Measurements from ENCODE around the gene C16orf82.

Gene C16orf82

GRCh38 chr16:27111486-27111885, 44.8 kb downstream of the C16orf82 start:
- Histone ChIP-seq H3K4me1 (ENCODE audit: insufficient read depth, low read length) (peaks cover 16% of the 10 kb centered on the region), H3K27ac (ENCODE audit: low read length) (no peak overlapping the region), H3K4me3 (ENCODE audit: low read depth in 1 of 2, low read length in 2 of 2) (no peak overlapping the region), H3K9ac (ENCODE audit: low read depth, low read length) (no peak overlapping the region), H3K27me3 (ENCODE audit: insufficient read depth, low read length, poor library complexity) (peaks cover 10% of the 10 kb centered on the region), H3K4me2 (ENCODE audit: insufficient read depth, low read length) (no peak overlapping the region), H2AFZ (ENCODE audit: low read depth, low read length) (no peak overlapping the region), H4K20me1 (ENCODE audit: insufficient read depth, low read length) (no peaks in the 10 kb centered on the region), H3K79me2 (ENCODE audit: insufficient read depth, low read length) (no peaks in the 10 kb centered on the region), H3K9me3 (ENCODE audit: insufficient read depth, low read length, severe bottlenecking) (no peaks in the 10 kb centered on the region), H3K36me3 (ENCODE audit: insufficient read depth, low read length) (no peaks in the 10 kb centered on the region)
- DNase-seq (no peak), ATAC-seq (ENCODE audit: insufficient read depth, low read depth) (no peak)
- TF ChIP-seq EZH2 (IDR thresholded peaks at IDR 0.05; ENCODE audit: borderline replicate concordance, low read depth, low read length, severe bottlenecking), result no peak
- TF ChIP-seq CTCF (IDR thresholded peaks at IDR 0.05; ENCODE audit: borderline replicate concordance, extremely low read depth, low read length, poor library complexity, severe bottlenecking), result no peak

- no peak for ATAC-seq (ENCODE audit: insufficient read depth, low read depth)
- no peak for TF ChIP-seq CTCF (IDR thresholded peaks at IDR 0.05; ENCODE audit: borderline replicate concordance, extremely low read depth, low read length, poor library complexity, severe bottlenecking)
- TF ChIP-seq EZH2 (IDR thresholded peaks at IDR 0.05; ENCODE audit: borderline replicate concordance, low read depth, low read length, severe bottlenecking), result no peak
- Histone ChIP-seq H3K9me3 (ENCODE audit: insufficient read depth, low read length, severe bottlenecking) (no peaks in the 10 kb centered on the region), H3K27me3 (ENCODE audit: insufficient read depth, low read length, poor library complexity) (peaks cover 10% of the 10 kb centered on the region), H2AFZ (ENCODE audit: low read depth, low read length) (no peak overlapping the region), H3K4me1 (ENCODE audit: insufficient read depth, low read length) (peaks cover 16% of the 10 kb centered on the region), H3K36me3 (ENCODE audit: insufficient read depth, low read length) (no peaks in the 10 kb centered on the region), H3K4me3 (ENCODE audit: low read depth in 1 of 2, low read length in 2 of 2) (no peak overlapping the region), H3K27ac (ENCODE audit: low read length) (no peak overlapping the region), H3K4me2 (ENCODE audit: insufficient read depth, low read length) (no peak overlapping the region), H4K20me1 (ENCODE audit: insufficient read depth, low read length) (no peaks in the 10 kb centered on the region), H3K79me2 (ENCODE audit: insufficient read depth, low read length) (no peaks in the 10 kb centered on the region), H3K9ac (ENCODE audit: low read depth, low read length) (no peak overlapping the region)
- no peak for DNase-seq
Measured at GRCh38 chr16:27112093-27112811, 45.5 kb downstream of the C16orf82 start.

- Histone ChIP-seq H4K20me1 (ENCODE audit: insufficient read depth, low read length) (no peaks in the 10 kb centered on the region), H3K79me2 (ENCODE audit: insufficient read depth, low read length) (no peaks in the 10 kb centered on the region), H3K27me3 (ENCODE audit: insufficient read depth, low read length, poor library complexity) (peaks cover 10% of the 10 kb centered on the region), H3K4me2 (ENCODE audit: insufficient read depth, low read length) (no peak overlapping the region), H3K9me3 (ENCODE audit: insufficient read depth, low read length, severe bottlenecking) (no peaks in the 10 kb centered on the region), H3K36me3 (ENCODE audit: insufficient read depth, low read length) (no peaks in the 10 kb centered on the region), H3K4me3 (ENCODE audit: low read depth in 1 of 2, low read length in 2 of 2) (no peak overlapping the region), H3K4me1 (ENCODE audit: insufficient read depth, low read length) (peaks cover 16% of the 10 kb centered on the region), H3K9ac (ENCODE audit: low read depth, low read length) (no peak overlapping the region), H2AFZ (ENCODE audit: low read depth, low read length) (no peak overlapping the region), H3K27ac (ENCODE audit: low read length) (no peak overlapping the region)
- no peak for ATAC-seq (ENCODE audit: insufficient read depth, low read depth)
- TF ChIP-seq EZH2 (IDR thresholded peaks at IDR 0.05; ENCODE audit: borderline replicate concordance, low read depth, low read length, severe bottlenecking) (no peak), CTCF (IDR thresholded peaks at IDR 0.05; ENCODE audit: borderline replicate concordance, extremely low read depth, low read length, poor library complexity, severe bottlenecking) (no peak)
- DNase-seq, result no peak
Measured at GRCh38 chr16:27113341-27113841, 46.7 kb downstream of the C16orf82 start.

All from DND-41 (cell line).